Glomerular visceral epithelial cell (primary cell): Measurements from ENCODE around the gene RCOR2.
A peak's percentile ranks its signal among the peaks of the same experiment; 100 is the strongest.
"Not testable (repeated sequence)": the region's sequence is repeated elsewhere in the genome, so short reads cannot be mapped to it uniquely, and the experiment has no call there.

ENCODE experiments used
- DNase-seq: peaks from one replicate; pipeline ENCODE4 v3.0.0-alpha.2; 2016; ENCODE audit errors: extremely low spot score

The RCOR2 gene

DNA sequence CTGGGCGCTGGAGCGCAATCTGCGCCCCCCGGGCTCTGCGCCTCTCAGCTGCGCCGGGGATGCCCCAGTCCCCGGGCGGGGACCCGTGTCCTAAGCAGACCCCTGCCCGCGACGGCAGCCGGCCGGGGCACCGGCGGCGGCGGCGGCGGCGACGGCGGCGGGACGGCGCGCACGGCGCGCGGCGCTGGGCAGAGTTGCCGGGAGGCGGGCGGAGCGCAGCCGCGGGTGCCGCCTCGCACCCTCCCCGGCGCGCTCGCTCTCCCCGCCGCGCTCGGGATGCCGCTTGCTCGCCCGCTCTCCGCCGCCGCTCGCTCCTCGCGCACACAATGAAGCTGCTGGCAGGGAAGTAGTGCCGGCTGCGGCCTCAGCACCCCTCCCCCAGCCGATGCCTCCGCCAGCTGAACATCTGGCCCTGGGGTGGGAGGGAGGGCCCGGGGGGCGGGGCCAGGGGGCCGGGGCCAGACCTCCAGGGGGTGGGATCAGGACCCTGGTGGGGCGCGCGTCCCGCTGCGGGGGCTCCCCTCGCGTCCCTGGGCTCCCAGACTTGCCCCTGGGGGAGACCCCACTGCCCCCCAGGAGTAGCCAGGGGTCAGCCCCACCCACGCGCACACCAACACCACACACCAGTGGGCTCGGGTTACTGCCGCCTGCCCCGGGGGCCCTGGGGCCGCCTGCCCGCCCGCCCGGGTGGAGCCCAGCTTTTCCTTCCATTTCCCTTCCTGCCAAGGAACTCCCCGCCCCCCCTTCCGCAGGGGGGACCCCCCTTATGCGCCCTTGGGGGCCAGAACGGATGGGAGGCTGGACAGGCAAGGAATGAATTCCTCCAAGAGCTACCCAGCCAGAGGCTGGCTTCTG lies at the start of gene RCOR2:
Gene RCOR2, minus strand, starts transcription at position 328 of the 855 bp plus-strand sequence. CDS start 708 bp downstream, outside the sequence.
- peak; percentile 76 for DNase-seq

DNA sequence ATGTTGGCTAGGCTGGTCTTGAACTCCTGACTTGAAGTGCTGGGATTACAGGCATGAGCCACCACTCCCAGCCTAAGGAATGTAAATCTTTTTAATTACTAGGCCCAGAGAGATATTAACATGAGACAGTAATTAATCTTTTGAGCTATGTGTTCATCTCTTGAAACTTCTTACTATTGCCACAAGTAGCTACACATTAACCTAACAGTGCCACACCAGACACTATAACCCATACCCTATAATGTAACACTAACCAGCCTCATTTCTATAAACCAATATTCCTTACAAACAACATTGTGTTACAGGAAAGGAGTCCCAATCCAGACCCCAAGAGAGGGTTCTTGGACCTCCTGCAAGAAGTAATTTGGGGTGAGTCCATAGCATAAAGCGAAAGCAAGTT lies 49.5 kb upstream of the RCOR2 start:
- DNase-seq: no peak

DNA sequence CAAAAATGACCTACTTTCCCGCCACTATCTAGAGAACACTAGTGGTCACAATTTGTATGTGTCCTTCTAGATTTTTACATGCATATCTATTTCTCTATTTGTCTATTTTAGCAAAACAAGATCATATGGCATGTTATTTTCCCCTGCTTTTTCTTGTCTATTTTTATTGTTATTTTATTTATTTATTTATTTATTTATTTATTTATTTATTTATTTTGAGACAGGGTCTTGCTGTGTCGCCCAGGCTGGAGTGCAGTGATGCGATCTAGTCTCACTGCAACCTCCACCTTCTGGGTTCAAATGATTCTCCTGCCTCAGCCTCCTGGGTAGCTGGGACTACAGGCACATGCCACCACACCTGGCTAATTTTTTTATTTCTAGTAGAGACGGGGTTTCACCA lies 46.9 kb upstream of the RCOR2 start:
- DNase-seq: not testable (repeated sequence)

DNA sequence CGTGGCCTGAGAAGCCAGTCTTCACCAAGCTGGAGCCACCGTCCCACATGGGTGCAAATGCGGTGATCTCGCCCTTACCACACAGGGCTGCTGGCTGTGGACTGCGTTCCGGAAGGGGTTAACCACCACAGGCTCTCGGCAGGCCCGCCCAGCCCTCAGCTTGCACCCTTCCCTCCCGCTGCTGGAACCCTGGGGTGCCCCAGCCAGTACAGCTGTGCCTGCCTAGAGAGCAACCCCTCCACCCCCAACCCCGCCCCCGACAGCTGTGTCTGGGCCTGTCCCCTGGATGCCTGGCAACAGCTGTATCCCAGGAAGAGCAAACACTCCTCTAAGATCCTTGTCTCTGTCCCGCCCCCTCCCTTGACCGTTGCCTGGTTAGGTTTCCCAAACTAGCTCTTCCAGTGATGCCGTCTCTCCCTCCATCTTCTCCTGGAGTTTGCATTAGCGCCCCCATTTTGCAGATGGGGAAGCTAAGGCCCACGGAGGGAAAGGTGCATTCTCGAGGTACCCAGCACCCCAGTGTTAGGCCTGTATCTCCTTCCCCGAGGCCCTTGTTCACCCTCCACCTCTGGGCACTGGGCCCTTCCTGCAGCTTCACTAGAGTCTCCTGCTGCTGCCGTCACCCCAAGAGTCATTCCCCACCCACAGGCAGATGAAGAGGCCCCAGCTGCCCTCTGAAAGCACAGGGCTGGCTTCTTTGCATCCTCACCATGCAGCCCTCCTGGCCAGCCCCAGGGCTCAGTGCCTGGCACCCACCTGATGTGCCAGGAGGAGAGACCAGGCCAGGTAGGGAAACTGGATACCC lies 44.8 kb upstream of the RCOR2 start:
- DNase-seq: no peak

DNA sequence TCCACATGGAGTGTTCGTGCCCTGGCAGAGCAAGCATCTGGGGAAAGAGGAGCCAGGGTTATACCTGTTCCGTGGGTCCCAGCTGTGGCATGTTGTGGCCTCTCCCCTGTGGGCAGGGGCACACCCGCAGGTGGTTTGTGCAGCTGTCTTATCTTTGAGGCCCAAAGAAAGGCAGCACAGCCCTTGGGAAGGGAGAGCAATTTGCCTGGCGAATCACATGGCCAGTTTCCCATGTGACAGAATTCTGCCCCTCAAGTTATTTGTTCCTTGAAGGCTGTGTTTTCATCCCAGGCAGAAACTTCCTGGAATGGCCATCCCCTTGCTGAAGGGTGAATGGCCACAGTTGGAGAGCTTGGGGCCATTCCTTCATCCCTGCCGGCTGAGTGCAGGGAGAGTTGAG lies 41.0 kb upstream of the RCOR2 start:
- no peak for DNase-seq

DNA sequence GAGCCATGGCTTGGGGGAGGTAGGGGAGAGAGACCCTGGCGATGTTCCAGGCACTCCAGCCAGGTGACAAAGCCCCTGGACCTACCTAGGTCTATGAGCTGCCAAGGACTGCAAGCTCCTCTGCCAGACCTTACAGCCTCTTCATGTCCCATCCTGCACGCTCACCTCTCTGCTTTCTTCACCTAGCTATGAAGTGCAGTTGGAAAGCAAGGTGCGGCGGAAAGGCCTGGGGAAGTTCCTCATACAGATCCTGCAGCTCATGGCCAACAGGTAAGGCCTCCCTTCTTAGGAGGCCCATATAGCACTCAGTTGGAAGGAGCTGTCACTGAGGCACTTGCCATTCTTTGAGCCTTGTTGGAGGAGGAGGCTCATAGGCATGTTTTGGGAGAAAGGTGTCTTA lies 35.6 kb upstream of the RCOR2 start:
- DNase-seq: no peak

DNA sequence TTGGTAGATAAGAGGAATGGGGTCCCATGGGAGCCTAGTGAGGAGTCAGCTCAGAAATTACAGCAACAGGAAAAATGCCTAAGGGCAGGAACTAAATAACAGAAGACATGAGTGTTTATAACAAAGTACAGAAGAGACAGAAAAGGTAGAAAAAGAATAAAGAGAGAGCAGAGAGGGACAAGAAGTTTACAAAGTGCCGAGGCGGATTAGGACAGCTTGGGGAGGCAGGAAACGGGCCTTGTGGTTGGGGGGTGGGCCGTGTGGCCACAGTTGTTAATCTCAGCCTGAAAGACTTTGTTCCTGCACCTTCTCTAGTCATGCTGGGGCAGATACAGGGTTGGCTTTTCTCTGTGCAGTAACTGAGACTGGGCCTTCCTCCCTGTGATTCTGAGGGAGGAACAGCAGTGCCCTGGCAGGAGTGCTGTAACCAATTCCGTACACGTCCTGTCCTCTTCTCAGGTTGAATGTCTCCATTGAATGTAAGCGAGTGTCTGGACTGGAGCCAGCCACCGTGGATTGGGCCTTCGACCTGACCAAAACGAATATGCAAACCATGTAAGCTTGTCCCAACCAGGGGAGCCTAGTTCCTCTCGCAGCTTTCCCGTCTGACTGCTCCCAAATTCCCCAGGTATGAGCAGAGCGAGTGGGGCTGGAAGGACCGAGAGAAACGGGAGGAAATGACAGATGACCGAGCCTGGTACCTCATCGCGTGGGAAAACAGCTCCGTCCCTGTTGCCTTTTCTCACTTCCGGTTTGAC lies 35.0 kb upstream of the RCOR2 start:
- DNase-seq: no peak

DNA sequence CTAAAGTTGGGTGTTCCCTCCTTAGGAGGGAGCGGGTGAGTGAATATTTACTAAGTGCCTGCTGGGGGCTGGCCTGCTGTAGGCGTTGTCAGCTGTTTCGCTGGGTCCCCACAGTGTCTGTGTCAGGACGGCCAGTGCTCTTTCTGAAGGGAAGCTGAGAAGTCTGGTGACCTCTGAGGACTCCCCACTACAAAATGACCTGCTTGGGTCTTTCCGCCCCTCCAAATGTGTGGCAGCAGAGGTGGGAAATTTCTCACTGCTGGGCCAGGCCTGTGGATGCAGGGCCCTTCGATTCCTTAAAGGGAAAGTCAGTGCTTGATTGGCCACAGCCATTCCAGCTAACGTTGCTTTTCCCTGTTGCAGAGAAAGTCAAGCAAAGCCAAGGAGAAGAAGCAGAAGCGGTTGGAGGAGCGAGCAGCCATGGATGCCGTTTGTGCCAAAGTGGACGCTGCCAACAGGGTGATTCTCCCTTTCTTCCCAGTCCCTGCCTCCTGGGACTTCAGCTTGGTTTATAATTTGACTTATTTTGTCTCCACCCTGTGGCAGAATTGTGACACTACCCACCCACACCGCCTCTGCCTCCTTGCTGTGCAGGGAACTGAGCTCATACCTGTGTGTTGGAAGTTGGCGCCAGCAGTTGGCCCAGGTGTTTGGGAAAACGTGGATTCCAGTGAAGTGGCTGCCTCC lies 28.7 kb upstream of the RCOR2 start:
- peak; percentile 70 for DNase-seq

DNA sequence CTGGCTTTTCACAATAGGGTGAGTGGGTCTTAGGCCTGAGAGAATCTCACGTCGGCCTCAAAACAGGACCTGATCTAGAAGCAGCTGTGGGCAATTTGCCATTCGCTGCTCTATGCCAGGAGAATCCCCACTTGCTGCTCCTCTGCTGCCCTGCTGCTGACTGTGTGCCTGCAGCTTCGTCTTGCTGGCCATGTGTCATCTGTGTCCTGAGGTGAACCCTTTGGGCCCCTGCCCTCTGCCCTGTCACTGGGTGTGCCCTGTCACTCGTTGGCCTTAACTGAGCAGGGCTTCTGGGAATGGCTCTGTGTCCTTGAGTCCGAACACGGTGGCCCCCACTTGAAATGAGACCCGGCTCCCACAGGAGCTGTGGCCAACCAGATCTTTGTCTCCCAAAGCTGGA lies 28.0 kb upstream of the RCOR2 start:
- DNase-seq: no peak

DNA sequence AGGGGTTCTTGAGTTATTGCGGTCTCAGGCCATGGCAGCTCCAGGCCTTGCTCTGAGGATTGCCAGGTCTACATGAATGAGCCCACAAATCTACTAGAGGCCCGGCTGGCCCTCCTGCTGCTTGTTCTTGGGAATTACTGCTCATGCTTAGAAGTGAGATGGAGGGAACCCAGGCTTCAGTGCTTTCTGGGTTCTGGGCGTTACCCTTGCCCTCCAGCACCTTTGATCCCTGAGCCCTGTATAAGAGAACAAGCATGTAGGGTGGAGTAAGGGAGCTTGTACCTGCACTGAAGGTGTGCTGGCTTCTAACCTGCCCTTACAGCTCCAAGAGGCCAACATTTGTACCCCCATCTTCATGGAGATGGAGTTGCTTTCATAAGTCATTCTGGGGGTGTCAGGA lies 25.8 kb upstream of the RCOR2 start:
- DNase-seq: no peak

DNA sequence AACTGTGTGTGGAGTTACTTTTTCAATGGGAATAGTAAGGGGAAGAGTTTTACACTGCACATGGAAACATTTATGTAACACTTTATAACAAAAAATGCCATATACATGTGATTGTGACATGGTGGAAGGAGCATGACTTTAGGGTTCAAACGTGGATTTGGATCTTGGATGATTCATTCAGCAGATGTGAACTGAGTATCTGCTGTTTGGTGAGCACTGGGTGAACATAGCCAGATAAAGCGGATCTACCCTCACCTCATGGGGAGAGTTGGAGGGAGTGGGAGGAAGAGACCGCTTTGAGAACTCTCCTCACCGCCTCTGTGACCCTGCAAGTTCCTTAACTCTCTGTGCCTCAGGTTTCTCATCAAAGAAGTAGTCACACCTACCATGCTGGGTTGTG lies 24.9 kb upstream of the RCOR2 start:
- DNase-seq: no peak

DNA sequence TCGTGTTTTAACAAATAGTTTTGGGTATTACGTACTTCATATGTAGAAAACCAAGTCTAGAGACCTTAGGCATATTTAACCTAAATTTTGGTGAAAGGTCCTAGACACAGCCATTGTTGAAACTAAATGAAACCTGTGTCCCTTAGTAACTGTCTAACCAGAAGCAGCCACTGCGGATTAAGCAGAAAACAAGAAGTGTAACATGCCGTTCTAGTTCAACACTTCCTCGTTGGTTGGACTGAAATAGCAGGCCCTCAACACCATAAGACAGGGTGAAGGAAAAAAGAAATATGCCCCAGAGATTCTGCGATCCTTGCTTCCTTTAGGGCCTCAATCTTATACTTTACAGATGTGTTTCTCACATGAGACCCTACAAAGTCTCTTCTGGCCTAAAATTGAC lies 23.8 kb upstream of the RCOR2 start:
- no peak for DNase-seq

DNA sequence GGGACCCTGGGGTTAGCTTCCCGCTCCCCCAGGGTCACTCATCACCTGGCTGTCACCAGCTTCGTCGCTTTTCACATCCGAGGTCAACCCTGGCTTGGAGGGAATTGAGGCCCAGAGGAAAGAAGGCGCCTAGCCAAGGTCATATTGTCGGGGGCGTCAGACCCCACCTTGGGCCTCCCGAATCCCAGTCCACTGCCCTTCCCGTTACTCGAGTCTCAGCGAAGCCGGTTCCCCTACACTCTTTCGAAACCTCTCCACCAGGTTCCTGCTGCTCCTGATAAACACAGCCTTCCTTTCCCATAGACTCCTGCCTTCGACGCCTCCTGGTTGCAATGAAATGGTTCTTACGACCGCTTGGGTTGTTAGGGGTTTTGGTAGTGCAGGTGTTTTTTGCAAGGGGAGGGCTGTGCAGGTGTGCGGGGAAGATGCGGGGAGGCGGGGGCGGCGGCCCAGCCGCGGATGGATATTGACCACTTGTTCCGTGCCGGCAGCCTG lies 22.5 kb upstream of the RCOR2 start:
- no peak for DNase-seq

DNA sequence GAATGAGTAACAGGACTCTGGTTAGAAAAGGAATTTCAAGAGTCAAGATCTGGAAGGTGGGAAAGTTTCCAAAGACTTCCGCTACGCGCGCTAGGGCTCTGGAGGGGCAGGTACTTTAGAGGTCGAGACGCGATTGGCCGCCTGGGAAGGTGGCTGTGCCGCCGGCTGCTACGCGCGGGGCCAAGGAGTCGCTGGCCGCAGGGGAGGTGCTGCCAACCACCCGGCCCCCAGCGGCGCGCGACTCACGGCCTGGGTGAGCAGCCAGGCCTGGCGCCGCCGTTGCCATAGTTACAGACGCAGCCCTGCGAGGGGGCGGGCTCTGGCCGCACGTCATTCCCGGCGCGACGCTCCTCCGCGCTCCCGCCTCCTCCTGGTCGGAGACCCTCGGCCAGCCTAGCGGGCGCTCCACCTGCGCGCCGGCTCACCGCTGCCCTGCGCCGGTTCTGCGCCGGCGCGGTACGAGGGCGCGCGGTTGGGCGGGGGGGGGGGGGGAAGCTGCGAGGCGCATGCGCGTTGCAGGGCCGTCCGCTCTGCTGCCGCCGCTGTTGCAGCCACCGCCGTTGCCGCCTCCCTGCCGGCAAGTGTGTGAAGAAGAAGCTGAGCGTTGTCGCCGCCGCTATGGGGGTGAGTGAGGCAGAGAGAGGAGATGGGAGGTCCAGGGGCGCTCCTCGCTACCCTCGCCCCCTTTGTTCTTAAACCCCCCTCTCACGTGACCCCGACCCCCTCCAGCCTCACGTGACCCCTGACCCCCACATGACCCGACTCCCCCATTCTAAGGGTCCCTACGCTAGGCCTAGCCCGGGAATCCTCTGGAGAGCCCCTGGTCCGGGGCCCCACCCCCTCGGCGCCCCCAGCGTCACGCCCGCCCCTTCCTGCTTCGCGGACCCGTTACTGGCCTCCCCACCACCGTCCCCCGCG lies 21.8 kb upstream of the RCOR2 start, which contains the start of gene NAA40:
Gene NAA40, plus strand, starts transcription at position 524 of the 918 bp plus-strand sequence. Its CDS starts 95 bp downstream, at position 619.
- peak; percentile 99 for DNase-seq

DNA sequence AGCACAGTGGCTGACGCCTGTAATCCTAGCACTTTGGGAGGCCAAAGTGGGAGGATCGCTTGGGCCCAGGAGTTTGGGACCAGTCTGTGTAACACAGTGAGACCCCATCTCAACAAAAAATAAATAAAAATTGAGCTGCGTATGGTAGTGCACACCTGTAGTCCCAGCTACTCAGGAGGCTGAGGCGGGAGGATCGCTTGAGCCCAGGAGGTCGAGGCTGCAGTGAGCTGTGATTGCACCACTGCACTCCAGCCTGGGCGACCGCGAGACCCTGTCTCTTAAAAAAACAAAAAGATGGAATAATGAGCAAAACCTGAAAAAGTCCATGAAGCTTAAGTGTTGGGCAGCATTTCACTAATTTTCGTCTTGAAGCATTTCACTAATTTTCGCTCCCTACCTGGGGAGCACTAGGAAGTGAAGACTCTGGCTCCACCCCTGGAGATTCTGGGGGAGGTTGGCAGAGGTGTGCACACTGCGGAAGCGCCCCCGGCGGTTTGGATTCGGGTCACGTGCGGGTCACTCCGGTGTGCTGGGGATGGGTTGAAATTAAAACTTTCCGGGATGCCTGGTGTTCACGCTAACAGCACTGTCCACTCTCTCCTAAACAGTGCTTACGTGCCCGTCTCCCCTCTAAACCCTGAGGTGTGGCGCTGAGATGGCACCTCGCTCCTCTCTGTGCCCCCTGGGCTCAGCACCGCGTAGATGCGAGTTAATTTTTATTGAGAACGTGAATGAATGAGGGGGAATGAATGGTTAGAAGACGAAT lies 20.9 kb upstream of the RCOR2 start:
- no peak for DNase-seq

DNA sequence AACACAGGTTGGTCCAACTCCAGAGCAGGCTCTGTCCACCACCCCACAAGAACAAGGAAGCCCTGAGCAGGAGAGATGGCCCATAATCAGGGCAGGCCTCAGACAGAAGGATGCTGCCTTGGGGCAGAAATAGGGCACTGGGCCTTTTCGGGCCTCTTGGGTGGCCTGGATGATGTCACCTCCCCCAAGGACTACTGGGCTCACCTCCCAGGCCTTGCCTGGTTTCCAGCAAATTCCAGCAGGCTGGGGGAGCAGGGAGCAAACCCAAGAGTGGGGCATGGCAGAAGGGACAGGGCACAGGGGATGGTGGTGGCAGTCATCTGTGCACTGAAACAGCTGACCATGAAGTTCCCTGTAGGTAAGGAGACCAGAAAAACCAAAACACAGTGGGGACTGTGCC lies 16.5 kb upstream of the RCOR2 start:
- no peak for DNase-seq

DNA sequence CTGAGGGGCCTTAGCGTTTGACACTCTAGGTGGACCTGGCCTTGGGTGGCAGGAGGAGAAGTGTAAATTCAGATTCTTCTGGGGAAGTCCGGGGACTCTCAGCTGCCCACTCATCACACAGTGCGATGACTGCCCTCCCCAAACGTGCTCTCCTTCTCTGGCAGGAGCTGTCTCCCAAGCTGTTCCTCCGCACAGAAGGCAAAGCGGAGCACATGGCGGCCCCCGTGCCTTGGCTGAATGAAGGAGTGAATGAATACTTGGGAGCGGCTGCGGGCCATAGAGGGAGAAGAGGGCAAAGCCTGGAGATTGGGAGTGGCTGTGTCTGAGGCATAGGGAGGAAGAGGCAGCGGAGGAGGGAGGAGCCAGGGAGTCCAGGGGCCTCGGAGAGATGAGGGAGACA lies 14.9 kb upstream of the RCOR2 start:
- no peak for DNase-seq

DNA sequence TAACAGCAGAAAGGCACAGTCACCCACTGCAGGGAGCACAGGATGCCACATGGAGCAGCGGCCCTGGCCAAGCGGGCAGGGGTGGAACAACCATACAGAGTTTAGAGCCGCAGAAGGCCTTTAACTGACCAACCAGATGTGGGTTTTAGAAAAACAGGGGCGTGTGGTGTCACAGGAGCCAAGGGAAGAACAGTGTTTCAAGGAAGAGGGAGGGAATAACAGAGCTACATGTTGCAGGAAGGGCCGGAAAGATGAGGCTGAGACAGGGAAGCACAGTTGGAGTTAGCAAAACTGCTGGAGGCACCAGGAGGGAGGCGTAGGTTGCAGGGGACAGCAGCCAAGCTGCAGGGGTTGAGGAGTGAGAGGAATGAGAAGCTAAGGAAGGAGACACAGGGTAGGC lies 14.1 kb upstream of the RCOR2 start:
- no peak for DNase-seq

DNA sequence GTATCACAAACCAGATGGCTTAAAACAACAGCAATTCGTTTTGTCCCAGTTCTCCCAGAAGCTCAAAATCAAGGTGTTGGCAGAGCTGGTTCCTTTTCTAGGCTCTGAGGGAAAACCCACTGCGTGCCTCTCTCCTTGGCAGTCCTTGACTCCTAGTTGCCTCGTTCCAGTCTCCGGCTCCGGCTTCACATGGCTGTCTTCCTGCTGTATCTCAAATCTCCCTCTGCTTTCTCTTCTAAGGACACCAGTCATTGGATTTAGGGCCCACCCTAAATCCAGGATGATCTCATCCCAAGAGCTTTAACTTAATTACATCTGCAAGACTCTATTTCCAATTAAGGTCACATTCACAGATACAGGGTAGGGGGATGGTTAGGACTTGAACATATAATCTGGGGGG lies 12.7 kb upstream of the RCOR2 start:
- no peak for DNase-seq

DNA sequence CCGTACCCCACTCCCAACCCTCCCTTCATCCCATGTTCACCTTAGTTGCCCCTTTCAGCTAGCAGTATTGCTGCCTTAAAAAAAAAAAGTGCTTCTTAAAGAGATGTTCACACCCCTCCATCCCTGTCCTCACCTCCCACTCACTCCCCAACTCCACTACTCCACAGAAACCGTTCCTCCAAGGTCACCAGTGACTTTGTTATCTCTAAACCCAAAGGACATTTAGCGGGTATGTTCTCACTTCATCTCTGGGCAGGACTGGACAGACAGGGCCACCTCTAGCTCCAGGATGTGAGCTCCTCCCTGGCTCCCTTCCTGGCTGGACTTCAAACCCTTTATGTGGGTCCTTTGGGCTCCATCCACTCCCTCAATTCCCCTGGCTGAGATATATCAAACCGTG lies 6.4 kb upstream of the RCOR2 start:
- DNase-seq: no peak
